ENCODE results near the gene MISP. TPM values are rescaled to one million over a fixed set of nuclear protein-coding genes. Genes with fewer than 3 reads are reported as not detected.

Gene MISP
- total and polyA plus RNA-seq, 2 of the 13 experiments (the other 11 are each of a cell fraction or from before 2014, with no cell fraction given), result 0.67 to 1.3 TPM

DNA sequence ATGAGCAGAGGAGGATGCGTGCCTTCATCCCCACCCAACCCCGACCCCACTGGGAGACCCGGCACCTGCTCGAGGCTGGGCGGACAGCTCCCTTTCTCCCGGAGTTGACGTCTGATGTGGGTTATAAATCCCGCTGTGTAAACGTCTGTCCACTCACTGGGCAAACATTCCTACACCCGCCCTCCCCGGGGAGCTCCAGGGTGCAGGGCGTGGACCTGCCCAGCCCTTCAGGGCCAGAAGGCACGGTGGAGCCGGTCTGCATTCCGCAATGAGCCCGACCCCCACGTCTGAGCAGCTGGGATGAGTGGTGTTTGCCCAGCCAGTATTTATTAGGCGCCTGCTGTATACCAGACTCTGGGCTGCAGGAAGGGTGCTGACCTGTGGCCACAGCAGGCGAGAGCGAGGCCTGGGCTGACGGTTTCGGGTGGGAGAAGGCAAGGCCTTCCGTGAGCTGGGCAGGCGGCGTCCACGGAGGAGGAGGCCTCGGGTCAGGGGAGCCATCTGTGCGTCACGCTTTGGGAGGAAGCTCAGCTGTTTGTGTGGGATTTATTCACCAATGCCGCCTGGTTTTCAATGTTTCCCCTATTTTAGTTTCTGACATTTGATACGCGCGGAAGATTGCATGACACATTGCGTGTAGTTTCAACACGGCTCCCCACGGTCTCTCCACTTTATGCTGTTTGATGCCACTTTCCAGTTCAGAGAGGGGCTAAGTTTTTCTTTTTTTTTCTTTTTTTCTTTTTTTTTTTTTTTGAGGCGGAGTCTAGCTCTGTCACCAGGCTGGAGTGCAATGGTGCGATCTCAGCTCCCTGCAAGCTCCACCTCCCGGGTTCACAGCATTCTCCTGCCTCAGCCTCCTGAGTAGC lies 2.0 kb downstream of the MISP start:
- no TSS peak for BruUV-seq (replicated peaks)
- Histone ChIP-seq H3K9ac (ENCODE audit: insufficient read depth, low read depth, low read length) (no peak overlapping the region), H3K79me2 (ENCODE audit: insufficient read depth, low read length) (no peaks in the 10 kb centered on the region), H3K9me3 (ENCODE audit: low read length) (no peaks in the 10 kb centered on the region), H3K36me3 (replicated peaks in 1 of 2; ENCODE audit: control insufficient read depth in 1 of 2, insufficient read depth in 2 of 2, low read length in 2 of 2) (no peaks in the 10 kb centered on the region; a peak in 1 of 5 replicates), H3K4me3 (replicated peaks in 1 of 3; ENCODE audit: insufficient read depth in 1 of 3, low read depth in 2 of 3, low read length in 3 of 3) (peak overlapping the region in 2 of 3 experiments; percentile 33 to 66; a peak in 4 of 6 replicates), H2AFZ (ENCODE audit: low read length) (no peak overlapping the region), H3K27me3 (ENCODE audit: control insufficient read depth in 1 of 2, insufficient read depth in 2 of 2, low read length in 2 of 2) (no peaks in the 10 kb centered on the region), H4K20me1 (ENCODE audit: insufficient read depth, low read length) (no peaks in the 10 kb centered on the region), H3K4me2 (ENCODE audit: low read depth, low read length) (peak overlapping the region; percentile 85), H3K4me1 (ENCODE audit: insufficient read depth, low read length) (peaks cover 45% of the 10 kb centered on the region), H3K27ac (ENCODE audit: extremely low read length, insufficient read depth, low read length) (peak overlapping the region; percentile 46)
- peak; percentile 76 for ATAC-seq
- ChIA-PET POLR2A (interaction anchor here (0.5 to 5.2 kb wide), 17 partner anchors 13 to 273 kb away, joined by 3 to 81 read pairs (median 4); partner anchors contain the start of genes CDC34, PALM, PTBP1 and RNF126), CTCF (ENCODE audit: low intra/inter-chr PET ratio, low total read pairs) (no interaction called here)
- intact Hi-C loops (cut with micrococcal nuclease; ENCODE audit: unreplicated experiment) (loop anchor here (2.0 kb wide), 1 partner anchor 14 kb away; no protein-coding TSS in a partner anchor), in situ Hi-C loops (cut with HindIII; ENCODE audit: extremely low pct_ligation_motif_present, low pct_unique_long_range_greater_than_20kb) (no loop called here)
- FAIRE-seq, result peak; percentile 47
- DNase-seq (ENCODE audit: low spot score), result peak; percentile 92
- 14% methylated on average over 15 of the region's 39 CpGs for WGBS (ENCODE audit: low lambda C conversion rate)
- TF ChIP-seq NR2F2 (IDR thresholded peaks at IDR 0.05; ENCODE audit: borderline replicate concordance, low read depth) (peak; percentile 30; the same call in 1 of the 2 replicates), ZMYM4 (CRISPR knock-in tag; IDR thresholded peaks at IDR 0.05) (no peak), ARID5B (CRISPR knock-in tag; IDR thresholded peaks at IDR 0.05) (peak; percentile 65)
- TF ChIP-seq, protein P1, sequence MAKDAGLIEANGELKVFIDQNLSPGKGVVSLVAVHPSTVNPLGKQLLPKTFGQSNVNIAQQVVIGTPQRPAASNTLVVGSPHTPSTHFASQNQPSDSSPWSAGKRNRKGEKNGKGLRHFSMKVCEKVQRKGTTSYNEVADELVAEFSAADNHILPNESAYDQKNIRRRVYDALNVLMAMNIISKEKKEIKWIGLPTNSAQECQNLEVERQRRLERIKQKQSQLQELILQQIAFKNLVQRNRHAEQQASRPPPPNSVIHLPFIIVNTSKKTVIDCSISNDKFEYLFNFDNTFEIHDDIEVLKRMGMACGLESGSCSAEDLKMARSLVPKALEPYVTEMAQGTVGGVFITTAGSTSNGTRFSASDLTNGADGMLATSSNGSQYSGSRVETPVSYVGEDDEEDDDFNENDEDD (CRISPR knock-in tag; IDR thresholded peaks at IDR 0.05; ENCODE audit: borderline replicate concordance), result peak; percentile 29; the same call in 1 of the 2 replicates
- TF ChIP-seq, protein P2, sequence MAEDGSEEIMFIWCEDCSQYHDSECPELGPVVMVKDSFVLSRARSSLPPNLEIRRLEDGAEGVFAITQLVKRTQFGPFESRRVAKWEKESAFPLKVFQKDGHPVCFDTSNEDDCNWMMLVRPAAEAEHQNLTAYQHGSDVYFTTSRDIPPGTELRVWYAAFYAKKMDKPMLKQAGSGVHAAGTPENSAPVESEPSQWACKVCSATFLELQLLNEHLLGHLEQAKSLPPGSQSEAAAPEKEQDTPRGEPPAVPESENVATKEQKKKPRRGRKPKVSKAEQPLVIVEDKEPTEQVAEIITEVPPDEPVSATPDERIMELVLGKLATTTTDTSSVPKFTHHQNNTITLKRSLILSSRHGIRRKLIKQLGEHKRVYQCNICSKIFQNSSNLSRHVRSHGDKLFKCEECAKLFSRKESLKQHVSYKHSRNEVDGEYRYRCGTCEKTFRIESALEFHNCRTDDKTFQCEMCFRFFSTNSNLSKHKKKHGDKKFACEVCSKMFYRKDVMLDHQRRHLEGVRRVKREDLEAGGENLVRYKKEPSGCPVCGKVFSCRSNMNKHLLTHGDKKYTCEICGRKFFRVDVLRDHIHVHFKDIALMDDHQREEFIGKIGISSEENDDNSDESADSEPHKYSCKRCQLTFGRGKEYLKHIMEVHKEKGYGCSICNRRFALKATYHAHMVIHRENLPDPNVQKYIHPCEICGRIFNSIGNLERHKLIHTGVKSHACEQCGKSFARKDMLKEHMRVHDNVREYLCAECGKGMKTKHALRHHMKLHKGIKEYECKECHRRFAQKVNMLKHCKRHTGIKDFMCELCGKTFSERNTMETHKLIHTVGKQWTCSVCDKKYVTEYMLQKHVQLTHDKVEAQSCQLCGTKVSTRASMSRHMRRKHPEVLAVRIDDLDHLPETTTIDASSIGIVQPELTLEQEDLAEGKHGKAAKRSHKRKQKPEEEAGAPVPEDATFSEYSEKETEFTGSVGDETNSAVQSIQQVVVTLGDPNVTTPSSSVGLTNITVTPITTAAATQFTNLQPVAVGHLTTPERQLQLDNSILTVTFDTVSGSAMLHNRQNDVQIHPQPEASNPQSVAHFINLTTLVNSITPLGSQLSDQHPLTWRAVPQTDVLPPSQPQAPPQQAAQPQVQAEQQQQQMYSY (CRISPR knock-in tag; IDR thresholded peaks at IDR 0.05), result no peak
- TF ChIP-seq, protein P3, sequence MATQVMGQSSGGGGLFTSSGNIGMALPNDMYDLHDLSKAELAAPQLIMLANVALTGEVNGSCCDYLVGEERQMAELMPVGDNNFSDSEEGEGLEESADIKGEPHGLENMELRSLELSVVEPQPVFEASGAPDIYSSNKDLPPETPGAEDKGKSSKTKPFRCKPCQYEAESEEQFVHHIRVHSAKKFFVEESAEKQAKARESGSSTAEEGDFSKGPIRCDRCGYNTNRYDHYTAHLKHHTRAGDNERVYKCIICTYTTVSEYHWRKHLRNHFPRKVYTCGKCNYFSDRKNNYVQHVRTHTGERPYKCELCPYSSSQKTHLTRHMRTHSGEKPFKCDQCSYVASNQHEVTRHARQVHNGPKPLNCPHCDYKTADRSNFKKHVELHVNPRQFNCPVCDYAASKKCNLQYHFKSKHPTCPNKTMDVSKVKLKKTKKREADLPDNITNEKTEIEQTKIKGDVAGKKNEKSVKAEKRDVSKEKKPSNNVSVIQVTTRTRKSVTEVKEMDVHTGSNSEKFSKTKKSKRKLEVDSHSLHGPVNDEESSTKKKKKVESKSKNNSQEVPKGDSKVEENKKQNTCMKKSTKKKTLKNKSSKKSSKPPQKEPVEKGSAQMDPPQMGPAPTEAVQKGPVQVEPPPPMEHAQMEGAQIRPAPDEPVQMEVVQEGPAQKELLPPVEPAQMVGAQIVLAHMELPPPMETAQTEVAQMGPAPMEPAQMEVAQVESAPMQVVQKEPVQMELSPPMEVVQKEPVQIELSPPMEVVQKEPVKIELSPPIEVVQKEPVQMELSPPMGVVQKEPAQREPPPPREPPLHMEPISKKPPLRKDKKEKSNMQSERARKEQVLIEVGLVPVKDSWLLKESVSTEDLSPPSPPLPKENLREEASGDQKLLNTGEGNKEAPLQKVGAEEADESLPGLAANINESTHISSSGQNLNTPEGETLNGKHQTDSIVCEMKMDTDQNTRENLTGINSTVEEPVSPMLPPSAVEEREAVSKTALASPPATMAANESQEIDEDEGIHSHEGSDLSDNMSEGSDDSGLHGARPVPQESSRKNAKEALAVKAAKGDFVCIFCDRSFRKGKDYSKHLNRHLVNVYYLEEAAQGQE (IDR thresholded peaks at IDR 0.05; ENCODE audit: borderline replicate concordance in 1 of 2, low read depth in 1 of 2, low read length in 2 of 2), result peak in 1 of 2 experiments; percentile 58; a peak in 2 of 4 replicates

Measured in HepG2 (cell line).